HG02763 (cell line): ENCODE results near the gene MAP3K14.

ENCODE experiments used
- ATAC-seq: cut with Tn5 transposase; IDR thresholded peaks from one replicate; pipeline ENCODE4 v1.9.1; 2021; ENCODE audit warnings: mild to moderate bottlenecking, moderate library complexity; ENCODE audit not compliant: unreplicated experiment

MAP3K14 gene

DNA sequence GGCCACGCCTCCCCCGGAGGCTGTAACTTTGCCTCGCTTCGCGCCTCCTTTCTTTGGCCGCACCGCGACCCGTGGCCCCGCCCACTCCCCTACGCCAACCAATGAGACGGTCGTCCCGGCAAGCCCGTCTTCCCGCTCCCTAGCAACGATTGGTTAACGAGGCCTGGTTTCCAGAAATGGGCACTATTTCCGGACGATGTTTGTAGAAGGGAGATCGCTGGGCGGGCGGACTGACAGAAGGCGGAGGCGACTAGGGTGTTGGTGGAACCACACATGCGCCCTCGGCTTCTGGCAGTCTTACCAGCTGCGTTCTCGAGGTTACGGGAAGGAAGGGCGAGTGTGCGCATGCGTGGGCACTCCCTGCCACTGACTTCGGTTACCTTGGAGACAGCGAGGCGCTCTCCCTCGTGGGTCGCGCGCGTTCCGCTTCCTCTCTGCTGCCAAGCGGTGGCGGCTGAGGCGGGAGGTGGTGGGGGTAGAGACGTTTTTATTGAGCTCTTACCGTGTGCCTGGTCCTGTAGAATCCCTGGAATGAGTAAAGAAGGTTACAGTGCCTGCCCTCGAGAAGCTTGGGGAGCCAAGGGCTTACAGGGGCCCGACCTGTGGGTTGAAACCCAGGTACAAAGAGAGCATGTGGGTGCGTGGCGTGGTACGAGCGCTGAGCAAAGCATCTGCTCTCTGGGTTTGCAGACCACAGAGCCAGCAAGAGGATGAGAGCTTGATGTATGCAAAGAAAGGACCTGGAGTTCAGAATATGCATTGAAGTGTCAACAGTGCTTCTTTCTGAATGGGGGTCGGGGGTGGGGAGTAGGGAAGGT is 500 bp upstream of the MAP3K14 start:
- peak; percentile 79 for ATAC-seq

DNA sequence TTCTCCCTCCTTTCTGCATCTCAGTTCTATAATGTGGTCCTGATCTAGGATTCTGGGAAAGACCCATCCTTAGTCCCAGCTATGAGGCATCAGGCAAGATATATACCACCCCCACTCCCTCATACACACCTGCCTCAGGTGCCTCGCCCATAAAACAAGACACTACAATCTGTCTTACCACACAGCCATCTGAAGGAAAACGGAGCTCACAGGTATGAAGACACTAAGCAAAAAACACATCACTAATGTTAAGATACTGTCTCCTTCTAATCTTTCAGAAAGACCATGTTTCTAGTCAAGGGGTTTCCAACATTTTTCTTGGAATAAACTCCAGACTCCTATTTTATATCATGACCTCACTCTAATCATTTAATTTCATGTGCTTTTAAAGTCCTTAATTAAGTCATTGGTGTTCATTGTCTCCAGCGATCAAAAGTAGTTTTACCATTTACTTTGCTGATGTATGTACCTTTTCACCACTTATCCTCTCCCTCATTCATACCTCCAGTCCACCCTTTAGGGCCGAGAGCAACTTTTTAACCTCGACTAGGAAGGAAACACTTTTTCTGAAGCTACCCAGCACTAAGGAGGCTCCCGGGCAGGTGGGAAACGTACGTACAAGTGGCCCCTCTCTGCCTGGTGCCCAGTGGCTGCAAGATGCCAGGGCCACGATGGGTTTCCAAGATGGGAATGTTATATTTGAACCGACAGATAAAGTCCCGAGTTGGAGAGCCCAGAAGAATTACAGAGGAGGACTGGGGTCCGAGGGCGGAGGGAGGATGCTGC is 979 bp downstream of the MAP3K14 start:
- ATAC-seq: no peak

GRCh38 chr17:45314741-45315647 is 1.8 kb downstream of the MAP3K14 start:
- no peak for ATAC-seq

DNA sequence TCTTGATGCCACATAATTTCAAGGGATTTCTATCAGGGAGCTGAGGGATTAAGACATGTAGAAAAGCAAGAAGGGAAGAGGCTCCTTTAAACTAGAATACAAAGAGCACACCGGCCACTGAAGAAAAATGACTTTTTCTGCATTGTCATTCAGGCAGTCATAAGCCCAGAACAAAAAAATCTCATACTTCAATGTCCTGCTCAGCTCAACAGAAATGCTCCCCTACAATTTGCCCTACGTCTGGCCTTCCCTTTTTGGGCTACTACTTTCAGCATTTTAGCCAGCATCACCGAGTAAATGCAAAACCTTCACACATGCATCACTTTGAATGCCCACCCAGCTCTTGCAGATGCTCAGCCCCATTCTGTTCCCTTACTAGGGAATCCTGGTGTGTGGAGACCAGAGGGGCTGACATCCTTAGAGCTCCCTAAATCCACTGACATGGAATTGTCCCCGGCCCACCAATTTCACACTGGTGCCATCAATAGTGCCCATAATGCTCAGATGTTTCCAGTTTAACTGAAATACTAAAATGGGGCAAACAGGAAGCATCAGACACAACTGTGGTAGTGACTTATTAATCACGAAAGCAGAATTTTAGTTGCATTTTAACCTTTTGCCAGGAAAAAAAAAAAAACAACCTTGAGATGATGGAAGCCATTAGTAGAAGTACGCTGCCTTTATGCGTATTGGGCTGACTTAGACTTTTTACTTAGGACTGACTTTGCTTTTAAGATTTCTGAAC is 2.7 kb downstream of the MAP3K14 start:
- ATAC-seq: no peak

DNA sequence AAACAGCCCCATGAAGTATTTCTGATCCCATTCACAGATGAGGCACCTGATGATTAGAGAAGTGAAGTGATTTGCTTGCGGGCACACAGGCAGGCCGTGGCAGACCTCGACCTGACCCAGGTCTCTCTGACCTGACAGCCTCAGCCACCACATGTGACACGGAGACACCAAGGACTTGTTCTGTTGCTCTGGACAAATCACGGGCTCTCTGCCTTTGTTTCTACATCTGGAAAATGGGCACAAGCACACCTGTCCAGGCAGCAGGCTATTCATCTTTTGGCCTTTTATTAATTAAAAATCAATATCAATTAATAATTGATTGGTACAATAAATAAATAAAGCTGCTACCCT is 3.4 kb downstream of the MAP3K14 start:
- ATAC-seq: no peak

DNA sequence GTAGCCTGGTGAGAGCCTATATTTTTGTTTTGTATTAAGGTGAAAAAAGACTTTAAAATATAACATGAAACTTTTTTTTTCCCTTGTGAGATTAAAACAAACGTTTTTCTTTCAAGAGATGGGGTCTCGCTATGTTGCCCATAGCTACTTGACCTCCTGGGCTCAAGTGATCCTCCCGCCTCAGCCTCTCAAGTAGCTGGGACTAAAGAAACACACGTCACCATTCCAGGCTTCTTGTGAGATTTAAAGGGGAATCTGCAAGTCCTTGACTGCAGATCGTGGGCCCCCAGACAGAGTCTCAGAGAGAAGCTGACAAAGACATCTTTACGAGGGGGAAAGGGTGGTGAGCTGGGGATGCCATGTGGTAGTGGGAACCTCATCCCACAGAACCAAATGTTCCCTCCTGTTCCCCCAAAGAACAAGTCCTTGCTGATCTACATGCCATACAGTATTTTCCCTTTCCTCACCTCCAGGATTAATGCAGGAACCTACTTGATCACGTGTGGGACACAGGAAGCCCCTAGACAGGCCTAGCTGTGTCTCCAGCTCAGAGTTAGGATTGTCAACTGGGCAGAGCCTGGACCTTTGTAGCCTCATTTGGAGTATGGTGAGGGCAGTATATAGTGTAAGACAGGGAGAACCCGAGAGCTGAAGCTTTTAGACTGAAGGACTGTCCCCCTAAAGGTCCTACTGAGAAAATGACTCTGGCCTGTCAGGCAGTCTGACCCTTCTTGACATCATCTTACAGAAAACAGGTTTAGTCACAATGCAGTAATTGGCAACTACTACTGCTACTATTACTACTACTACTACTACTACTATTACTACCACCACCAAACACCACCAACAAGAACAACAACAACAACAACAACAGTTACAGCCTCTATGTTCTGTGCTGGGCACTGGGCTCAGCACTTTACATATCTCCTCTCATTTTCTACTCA is 4.1 kb downstream of the MAP3K14 start:
- ATAC-seq: no peak

- no peak for ATAC-seq
These were observed 4.9 kb downstream of the MAP3K14 start for GRCh38 chr17:45311760-45312476.

DNA sequence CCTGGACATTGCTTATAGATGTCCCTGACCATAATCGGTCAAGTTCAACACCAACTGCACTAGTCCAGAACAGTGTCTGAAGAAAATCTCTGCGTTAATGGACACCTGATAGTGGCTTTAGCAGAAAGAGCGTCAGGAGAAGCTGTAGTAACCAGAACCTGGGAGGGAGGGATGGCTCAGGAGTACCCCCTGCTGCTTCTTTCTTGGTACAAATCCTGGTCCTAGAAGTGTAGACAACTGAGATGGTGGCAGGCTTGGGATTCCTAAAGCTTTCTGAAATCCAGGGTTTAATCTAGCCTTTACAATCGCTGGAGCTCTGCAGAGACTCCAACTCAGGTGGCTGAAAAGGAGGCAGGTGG is 5.4 kb downstream of the MAP3K14 start:
- no peak for ATAC-seq

- ATAC-seq: no peak
These were observed 6.2 kb downstream of the MAP3K14 start for GRCh38 chr17:45310380-45311324.

DNA sequence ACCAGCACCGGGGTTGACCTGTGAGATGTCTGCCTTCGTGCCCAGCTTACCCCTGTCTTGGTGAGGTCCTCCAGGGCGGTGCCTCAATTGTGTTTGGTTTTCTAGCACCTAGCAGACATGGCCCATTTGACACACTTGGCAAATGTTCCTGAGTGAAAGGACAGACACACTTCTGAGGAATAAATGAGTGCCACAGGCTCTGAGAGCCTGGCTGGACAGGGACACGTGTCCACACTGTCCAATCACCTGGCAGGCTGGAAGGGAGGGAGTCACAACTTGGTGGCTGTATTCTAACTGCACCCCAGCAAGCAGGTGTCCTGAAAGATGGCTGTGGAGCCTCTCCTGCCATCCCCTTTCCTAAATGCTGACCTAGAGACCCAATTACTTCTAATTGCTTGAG is 7.4 kb downstream of the MAP3K14 start:
- ATAC-seq: no peak

DNA sequence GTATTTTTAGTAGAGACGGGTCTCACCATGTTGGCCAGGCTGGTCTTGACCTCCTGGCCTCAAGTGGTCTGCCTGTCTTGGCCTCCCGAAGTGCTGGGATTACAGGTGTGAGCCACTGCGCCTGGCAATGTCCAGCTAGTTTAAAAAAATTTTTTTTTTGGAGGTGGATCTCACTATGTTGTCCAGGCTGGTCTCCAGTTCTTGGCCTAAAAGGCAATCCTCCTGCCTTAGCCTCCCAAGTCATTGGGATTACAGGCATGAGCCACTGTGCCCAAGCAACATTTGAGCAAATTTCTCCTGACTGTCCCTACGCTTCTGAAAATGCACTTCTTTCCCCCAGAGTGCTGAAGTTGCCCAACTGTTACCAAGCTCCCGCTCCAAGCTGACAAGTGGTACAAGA is 8.0 kb downstream of the MAP3K14 start:
- ATAC-seq: no peak

GRCh38 chr17:45308016-45308365 is 8.8 kb downstream of the MAP3K14 start:
- ATAC-seq: no peak

DNA sequence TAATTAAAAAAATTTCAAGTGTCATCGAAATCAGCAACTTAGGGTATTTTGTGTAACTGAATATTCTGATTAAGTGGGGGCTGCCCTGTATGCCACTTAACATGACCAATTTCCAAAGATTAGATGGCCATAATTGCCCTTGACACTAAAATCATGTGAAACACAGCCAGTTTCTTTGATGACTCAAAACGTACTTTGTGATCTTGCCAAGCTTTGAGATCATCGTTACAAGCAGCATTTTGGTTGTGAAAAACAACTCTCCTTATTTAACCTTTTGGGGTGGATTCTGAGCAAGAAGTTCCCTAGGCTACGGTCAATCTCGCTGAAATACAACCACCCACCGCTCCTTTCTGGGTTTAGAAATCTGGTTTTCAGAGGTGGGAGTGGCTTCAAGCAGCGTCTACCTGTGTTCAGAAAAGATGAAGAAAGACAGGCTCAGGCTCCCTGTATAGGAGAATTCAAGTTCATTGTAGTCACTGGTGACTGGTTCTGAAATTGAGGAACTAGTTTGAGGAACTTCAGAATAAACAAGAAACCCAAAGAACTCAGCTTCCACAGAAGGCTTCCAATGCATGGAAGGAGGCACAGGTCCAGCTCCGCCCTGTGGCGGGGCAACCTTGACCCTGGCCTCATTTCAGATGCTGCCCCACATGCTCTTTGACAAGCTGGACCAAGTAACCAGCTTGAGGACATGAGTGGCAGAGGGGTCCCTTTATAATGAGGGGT is 9.4 kb downstream of the MAP3K14 start:
- ATAC-seq: no peak

DNA sequence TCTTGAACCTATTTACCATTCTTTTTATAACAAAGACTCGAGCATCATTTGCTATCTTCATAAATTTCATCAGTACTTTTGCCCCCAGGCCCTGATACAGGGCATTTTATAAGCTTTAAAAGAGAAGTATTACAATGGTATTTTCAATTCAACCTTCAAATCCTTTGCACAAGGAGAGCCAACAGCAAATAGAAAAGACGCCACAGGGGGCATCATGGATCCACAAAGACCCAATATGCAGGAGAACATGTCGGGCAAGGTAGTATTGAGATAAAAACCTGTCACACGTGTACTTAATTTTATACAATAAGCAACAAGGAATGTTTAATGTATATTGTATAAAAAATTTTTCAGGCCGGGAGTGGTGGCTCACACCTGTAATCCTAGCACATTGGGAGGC is 10.2 kb downstream of the MAP3K14 start:
- ATAC-seq: no peak

DNA sequence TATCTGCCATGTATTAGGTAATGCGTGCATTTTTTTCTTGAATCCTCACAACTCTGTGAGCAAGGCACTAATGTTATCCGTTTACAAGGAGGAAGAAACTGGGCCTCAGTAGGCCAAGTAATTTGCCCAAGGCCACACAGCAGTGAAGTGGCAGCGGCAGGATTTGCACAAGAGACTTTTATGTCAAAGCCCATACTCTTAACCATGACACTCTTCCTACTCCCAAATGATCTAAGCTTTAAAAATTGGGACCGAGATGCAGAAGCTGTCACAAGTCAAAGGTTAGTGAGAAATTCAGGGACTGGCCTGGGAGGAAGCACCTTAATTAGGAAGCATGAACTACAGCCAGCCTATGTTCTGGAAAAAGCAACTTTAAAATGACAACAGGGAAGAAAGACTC is 10.7 kb downstream of the MAP3K14 start:
- ATAC-seq: no peak

- no peak for ATAC-seq
These were observed 11.2 kb downstream of the MAP3K14 start for GRCh38 chr17:45305530-45306087.

- ATAC-seq: peak; percentile 49
These were observed 14.1 kb downstream of the MAP3K14 start for GRCh38 chr17:45302649-45303173.
